Measurements from ENCODE around the gene MRGPRD.

Gene MRGPRD

GRCh38 chr11:68966894-68967780 is 13.6 kb downstream of the MRGPRD start:
- DNase-seq = no peak

- no peak for DNase-seq
Measured at GRCh38 chr11:68965901-68966853, 14.6 kb downstream of the MRGPRD start.

DNA sequence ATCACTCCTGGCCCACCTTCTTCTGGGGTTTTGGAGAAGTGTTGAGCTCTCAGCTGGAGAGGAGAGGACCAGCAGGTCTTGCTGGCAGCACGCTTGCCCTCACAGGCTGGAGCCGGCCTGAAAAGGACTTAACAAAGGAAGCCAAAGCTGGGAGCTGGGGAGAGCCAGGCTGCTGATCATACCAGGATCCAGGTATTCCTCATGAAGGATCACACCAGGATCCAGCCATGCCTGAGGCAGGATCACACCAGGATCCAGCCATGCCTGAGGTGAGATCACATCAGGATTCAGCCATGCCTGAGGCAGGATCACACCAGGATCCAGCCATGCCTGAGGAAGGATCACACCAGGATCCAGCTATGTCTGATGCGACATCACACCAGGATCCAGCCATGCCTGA is 17.0 kb downstream of the MRGPRD start:
- DNase-seq = no peak

DNA sequence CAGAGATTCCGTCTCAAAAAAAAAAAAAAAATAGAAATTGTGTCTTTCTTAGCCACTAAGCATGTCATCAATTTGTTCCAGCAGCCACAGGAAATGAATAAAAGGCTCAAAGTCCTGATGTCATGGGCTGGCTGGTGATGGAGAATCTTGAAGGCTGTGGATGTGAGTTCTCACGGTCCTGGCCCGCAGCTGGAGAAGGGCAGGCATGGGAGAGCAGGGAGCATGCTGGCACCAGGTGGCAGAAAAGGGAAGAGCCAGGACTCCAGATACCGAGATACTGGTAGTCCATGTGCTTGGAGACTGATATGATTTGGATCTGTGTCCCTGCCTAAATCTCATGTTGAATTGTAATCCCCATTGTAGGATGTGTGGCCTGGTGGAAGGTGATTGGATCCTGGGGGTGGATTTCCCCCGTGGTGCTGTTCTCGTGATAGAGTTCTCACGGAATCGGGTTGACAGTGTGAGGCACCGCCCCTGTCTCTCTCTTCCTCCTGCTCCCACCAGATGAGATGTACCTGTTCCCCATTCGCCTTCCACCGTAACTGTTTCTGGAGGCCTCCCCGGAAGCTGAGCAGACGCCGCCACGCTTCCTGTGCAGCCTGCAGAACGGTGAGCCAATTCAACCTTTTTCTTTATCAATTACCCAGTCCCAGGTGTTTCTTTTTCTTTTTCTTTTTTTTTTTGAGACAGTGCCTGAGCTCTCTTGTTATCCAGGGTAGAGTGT is 18.1 kb downstream of the MRGPRD start:
- DNase-seq = no peak

DNA sequence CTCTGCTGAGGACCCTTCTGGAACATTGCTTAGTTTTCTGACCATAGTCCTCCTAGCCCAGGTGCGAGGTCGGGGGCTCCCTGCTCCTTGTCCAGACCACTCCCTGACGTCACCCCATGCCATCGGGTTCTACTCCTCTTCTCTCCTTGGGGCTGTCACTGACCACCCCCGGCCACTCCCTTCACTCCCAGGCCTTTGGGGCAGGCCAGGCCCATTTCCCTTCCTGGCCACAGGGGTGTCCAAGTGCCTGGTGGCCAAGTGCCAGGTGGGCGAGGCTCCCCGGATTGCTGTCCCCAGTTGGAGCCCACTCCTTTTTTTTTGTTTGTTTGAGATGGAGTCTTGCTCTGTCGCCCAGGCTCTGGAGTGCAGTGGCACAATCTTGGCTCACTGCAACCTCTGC is 19.5 kb downstream of the MRGPRD start:
- no peak for DNase-seq

- DNase-seq = no peak
Measured at GRCh38 chr11:68960294-68961071, 20.3 kb downstream of the MRGPRD start.

DNA sequence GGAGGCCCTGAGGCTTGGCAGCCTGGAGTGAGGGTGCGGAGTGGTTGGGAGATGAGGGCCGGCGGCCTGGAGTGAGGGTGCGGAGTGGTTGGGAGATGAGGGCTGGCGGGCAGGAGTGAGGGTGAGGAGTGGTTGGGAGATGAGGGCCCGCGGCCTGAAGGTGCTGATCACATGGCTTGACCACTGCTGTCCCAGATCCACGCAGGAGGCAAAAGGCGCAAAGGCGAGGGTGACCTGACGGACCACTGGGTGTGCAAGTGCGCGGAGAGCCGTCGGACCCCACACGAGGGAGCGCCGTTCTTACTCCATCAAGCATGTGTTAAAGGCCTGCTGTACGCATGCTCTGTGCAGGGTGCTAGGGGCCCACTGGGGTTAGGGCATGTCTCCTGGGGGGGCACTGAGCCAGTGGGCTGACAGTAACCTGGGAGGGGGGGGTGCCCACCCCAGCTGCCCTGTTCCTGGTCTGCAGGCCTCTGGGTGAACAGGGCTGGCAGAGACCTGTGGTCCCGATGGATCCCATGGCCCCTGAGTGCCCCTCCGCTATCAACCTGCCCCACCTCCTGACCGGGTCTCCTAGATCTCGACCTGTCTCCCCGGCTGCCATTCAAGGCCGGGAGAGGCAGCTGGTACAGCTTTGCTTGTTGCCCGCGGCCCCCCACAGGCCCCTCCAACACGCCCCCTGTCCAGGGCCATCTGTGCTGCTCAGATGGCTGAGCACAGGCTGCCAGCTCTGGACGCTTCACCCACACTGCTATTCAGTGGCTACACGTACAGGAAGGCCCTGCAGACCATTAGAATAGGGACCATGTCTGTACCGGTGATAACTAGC is 21.1 kb downstream of the MRGPRD start:
- no peak for DNase-seq

GRCh38 chr11:68958211-68958610 is 22.6 kb downstream of the MRGPRD start:
- no peak for DNase-seq

- no peak for DNase-seq
Measured at GRCh38 chr11:68956547-68957254, 24.1 kb downstream of the MRGPRD start.

DNA sequence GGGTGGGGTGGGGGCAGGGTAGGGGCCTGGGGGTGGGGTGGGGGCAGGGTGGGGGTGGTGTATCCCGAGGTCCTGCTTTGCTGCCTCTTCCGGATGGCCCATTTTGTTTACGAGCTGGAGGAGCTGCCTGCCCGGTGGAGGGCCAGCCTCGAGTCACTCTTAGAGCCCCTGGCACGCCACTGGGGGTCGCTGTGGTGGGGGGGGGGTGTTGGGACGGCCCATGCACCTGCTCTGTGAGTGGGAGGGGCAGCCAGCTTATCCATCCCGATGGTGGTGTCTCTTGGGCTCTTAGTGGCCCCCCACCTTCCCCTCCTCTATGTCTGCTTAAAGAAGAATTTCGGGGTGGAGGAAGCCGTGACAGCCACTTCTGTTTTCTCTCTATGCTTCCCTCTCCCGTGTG is 24.6 kb downstream of the MRGPRD start:
- DNase-seq = no peak

DNA sequence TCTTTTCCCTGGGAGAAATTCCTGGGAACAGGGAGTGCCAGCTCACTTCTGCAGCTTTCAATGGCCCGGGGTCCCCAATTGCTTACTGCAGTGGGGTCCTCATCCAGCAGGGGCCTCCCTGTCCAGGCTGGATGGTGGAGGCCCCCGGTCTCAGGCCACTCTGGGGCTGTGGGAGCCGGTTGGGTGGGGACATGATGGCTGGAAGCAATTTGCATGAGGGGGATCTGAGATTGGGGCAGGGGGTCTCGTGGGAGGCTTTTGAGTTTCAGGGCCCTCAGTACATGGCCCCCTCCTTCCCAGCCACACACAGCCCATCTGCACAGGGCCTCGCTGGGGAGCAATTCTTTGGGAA is 25.2 kb downstream of the MRGPRD start:
- no peak for DNase-seq

GRCh38 chr11:68954836-68955606 is 25.8 kb downstream of the MRGPRD start:
- no peak for DNase-seq

- DNase-seq = no peak
Measured at GRCh38 chr11:68950762-68951161, 30.0 kb downstream of the MRGPRD start.

- DNase-seq = no peak
Measured at GRCh38 chr11:68950270-68950669, 30.5 kb downstream of the MRGPRD start.

GRCh38 chr11:68948935-68949334 is 31.9 kb downstream of the MRGPRD start:
- no peak for DNase-seq

DNA sequence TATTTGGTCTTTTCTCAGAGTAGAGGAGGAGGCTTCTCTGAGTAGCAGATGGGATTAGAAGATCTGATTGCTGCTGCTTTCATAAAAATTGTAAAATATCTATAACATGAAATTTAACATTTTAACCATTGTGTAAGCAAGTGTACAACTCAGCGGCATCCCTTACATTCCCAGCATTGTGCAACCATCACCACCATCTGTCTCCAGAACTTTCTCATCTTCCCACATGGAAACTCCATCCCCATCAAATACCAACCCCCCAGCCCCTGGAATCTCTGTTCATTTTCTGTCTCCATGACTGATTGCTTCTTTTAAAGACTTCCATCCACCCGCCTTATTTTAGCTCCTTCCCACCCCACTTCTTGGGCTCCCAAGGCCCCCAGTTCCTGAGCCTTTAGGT is 32.3 kb downstream of the MRGPRD start:
- DNase-seq = no peak

GRCh38 chr11:68947151-68947550 is 33.6 kb downstream of the MRGPRD start:
- DNase-seq = no peak

GRCh38 chr11:68946416-68947090 is 34.2 kb downstream of the MRGPRD start:
- DNase-seq = no peak

GRCh38 chr11:68942751-68943271 is 38.0 kb downstream of the MRGPRD start:
- no peak for DNase-seq
